Prostate gland (tissue), 2 donors: ENCODE results near the gene TSC22D2. TPM values are rescaled to one million over a fixed set of nuclear protein-coding genes. Genes with fewer than 3 reads are reported as not detected.

Experiments
- DNase-seq: peaks from one replicate; pipeline ENCODE4 v3.0.0-alpha.2; 2019; ENCODE audit warnings: low spot score
- H3K27ac ChIP-seq, 2 donors: fragments of 200-600 bp; sonication (generic); 2 replicates each; pipeline ENCODE4 v1.5.1; 2017 to 2019
- H3K27me3 ChIP-seq: fragments of 200-600 bp; sonication (generic); replicated peaks from 2 replicates; pipeline ENCODE4 v1.5.1; 2019; ENCODE audit not compliant: insufficient read depth
- H3K36me3 ChIP-seq, 2 donors: fragments of 200-600 bp; sonication (generic); 1 replicate in 1 of 2; 2 replicates in 1 of 2; pipeline versions ENCODE4 v1.5.1 to v1.8.1; 2017 to 2019
- H3K4me1 ChIP-seq: fragments of 200-600 bp; sonication (generic); replicated peaks from 2 replicates; pipeline ENCODE4 v1.5.1; 2019
- H3K4me3 ChIP-seq, 2 donors: fragments of 200-600 bp; sonication (generic); 2 replicates each; pipeline ENCODE4 v1.5.1; 2017 to 2019
- H3K9me3 ChIP-seq: fragments of 200-600 bp; sonication (generic); 2 replicates; pipeline ENCODE4 v1.5.1; 2017
- CTCF ChIP-seq, 4 experiments: fragments of 200-600 bp in 2 of 4; fragments of 450-650 bp in 2 of 4; sonication (generic) in 2 of 4; IDR thresholded peaks; 1 replicate in 3 of 4; 2 replicates in 1 of 4; pipeline ENCODE4 v1.5.1; 2016 to 2019; ENCODE audit warnings: antibody characterized with exemption in 4 of 4, mild to moderate bottlenecking in 2 of 4, moderate library complexity in 2 of 4
- POLR2A ChIP-seq: fragments of 450-650 bp; IDR thresholded peaks from one replicate; pipeline ENCODE4 v1.6.1; 2016; ENCODE audit warnings: antibody characterized with exemption, mild to moderate bottlenecking
- POLR2AphosphoS5 ChIP-seq: sonication (generic); formaldehyde crosslinking; IDR thresholded peaks from one replicate; pipeline ENCODE4 v1.6.1; 2017; ENCODE audit warnings: antibody characterized with exemption
- WGBS: methylation state at CpG from one replicate; pipeline ENCODE4 v1.1.5; 2018; 5-methylcytosine and 5-hydroxymethylcytosine counted together
- intact Hi-C: fragments of 100-400 bp; cut with DNase I; formaldehyde crosslinking; loops from one replicate; pipeline ENCODE4 v1.14.2; 2022
- total RNA-seq, 2 donors: library from RNA; depleted of rRNA; stranded (reverse); fragments of >200 nt; gene quantifications; one replicate each; pipeline ENCODE4 v1.1.0, GENCODE V29; 2016

Gene TSC22D2
- 10 to 100 TPM in 1 of 2 donors, 1 to 10 TPM in 1; 9.6 to 29.2 TPM for total RNA-seq

- peak within 1 kb of the TSS; percentile 58 to 74 for H3K4me3 ChIP-seq
- under 1% methylated on average over 84 of the region's 102 CpGs for WGBS
- H3K27ac ChIP-seq: peak within 1 kb of the TSS; percentile 99 to 100
- no peaks in the 10 kb centered on the region for H3K36me3 ChIP-seq
- peak; percentile 95 for DNase-seq
- peak; percentile 81 for TF ChIP-seq POLR2AphosphoS5
- peak; percentile 99 for TF ChIP-seq POLR2A
- peak in 2 of 4 experiments; percentile 38 to 44 for TF ChIP-seq CTCF (IDR thresholded peaks at IDR 0.05)
- no peaks in the 10 kb centered on the region for H3K27me3 ChIP-seq
- no peaks in the 10 kb centered on the region for H3K9me3 ChIP-seq
- H3K4me1 ChIP-seq: no peaks in the 10 kb centered on the region
- intact Hi-C loops: loop anchor here (2.0 to 5.0 kb wide), 3 partner anchors 194 to 440 kb away; partner anchors contain the start of genes SELENOT and SIAH2
Measured at GRCh38 chr3:150408221-150409124, at the start of gene TSC22D2. Gene TSC22D2, plus strand, starts transcription at chr3:150408298. Its CDS starts 1,053 bp downstream, at chr3:150409351.

DNA sequence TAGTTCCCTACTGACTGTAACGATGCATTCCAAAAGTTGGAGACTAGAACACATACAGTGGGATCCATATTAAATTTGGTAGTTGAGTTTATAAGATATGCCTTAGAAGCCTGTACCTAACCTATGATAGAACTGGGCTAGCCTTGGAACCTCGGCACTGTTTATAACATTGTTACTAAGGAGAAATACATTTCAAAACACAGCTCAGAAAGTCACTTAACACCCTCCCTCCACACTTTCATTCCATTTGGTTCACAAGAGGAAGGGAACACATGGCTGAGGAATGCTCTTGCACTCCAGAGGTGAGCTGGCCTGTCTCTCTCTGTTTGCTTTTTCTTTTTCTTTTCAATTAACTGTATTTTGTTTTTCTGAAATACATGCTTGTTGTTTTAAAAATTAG lies 48.7 kb upstream of the TSC22D2 start:
- 84% methylated on average over 2 of the region's 2 CpGs for WGBS
- Histone ChIP-seq H3K9me3 (no peaks in the 10 kb centered on the region), H3K4me3 (no peak overlapping the region)

DNA sequence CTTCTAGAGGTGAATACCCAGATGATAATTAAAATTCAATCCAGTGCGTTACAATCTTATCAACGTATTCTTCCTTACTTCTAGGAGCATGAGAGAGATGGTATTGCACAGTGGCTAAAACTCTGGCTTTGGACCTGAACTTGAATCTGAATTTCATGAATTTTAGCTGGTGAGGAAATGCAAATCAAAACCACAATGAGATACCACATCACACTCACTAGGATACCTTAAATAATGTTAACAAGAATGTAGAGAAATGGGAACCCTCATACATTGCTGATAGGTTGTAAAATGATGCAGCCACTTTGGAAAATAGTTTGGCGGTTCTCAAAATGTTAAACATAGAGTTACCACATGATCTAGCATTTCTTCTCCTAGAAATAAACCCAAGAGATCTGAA lies 47.1 kb upstream of the TSC22D2 start:
- Histone ChIP-seq H3K4me1 (no peaks in the 10 kb centered on the region), H3K9me3 (no peaks in the 10 kb centered on the region), H3K27ac (no peak overlapping the region), H3K36me3 (no peaks in the 10 kb centered on the region), H3K27me3 (no peaks in the 10 kb centered on the region), H3K4me3 (no peak overlapping the region)
- no peak for DNase-seq
- WGBS: 98% methylated on average over 3 of the region's 3 CpGs
- no peak for TF ChIP-seq POLR2AphosphoS5
- no peak for TF ChIP-seq CTCF (IDR thresholded peaks at IDR 0.05)
- no peak for TF ChIP-seq POLR2A
- intact Hi-C loops: no loop called here

More for the DNA sequence above, 48.7 kb upstream of the TSC22D2 start:
- Histone ChIP-seq H3K27ac (no peak overlapping the region), H3K4me1 (no peaks in the 10 kb centered on the region), H3K36me3 (no peaks in the 10 kb centered on the region), H3K27me3 (no peaks in the 10 kb centered on the region)
- DNase-seq: no peak
- intact Hi-C loops: no loop called here
- TF ChIP-seq POLR2A (no peak), POLR2AphosphoS5 (no peak), CTCF (IDR thresholded peaks at IDR 0.05) (no peak)

- 95% methylated on average over 2 of the region's 2 CpGs for whole genome bisulfite sequencing
- no peak overlapping the region for H3K4me3 ChIP-seq
- no peak for DNase-seq
- no peaks in the 10 kb centered on the region for H3K4me1 ChIP-seq
- H3K27me3 ChIP-seq: no peaks in the 10 kb centered on the region
- H3K36me3 ChIP-seq: no peaks in the 10 kb centered on the region
- H3K9me3 ChIP-seq: no peaks in the 10 kb centered on the region
- no peak for TF ChIP-seq POLR2AphosphoS5
- no peak for TF ChIP-seq CTCF (IDR thresholded peaks at IDR 0.05)
- TF ChIP-seq POLR2A: no peak
- intact Hi-C loops: no loop called here
- H3K27ac ChIP-seq: no peak overlapping the region
Measured at GRCh38 chr3:150362515-150363302, 45.4 kb upstream of the TSC22D2 start.
